GM12878 (cell line): ENCODE measurements around the gene ZC3H6. TPM values are rescaled to one million over a fixed set of nuclear protein-coding genes. Genes with fewer than 3 reads are reported as not detected.

Experiments used
- ATAC-seq: fragments of 200-7000 bp; cut with Tn5 transposase; 3 replicates; pipeline ENCODE4 v1.9.1; 2020; ENCODE audit warnings: mild to moderate bottlenecking, moderate library complexity
- BruUV-seq: library from RNA; stranded (reverse); fragments of 400-500 nt; replicated peaks from 2 replicates; lab custom pipeline; 2021; lab: Mats Ljungman, UMichigan
- CTCF ChIA-PET: fragments of 300-600 bp; sonication (Branson Sonifier 250); formaldehyde crosslinking; extraction: SDS; loops from one replicate; lab custom pipeline; 2021; ENCODE audit warnings: inconsistent platforms; lab: Yijun Ruan, JAX
- POLR2A ChIA-PET: fragments of 350-600 bp; formaldehyde crosslinking; extraction: SDS; loops from one replicate; lab custom pipeline; 2021; ENCODE audit warnings: inconsistent platforms; lab: Charles Lee
- RAD21 ChIA-PET: fragments of 300-600 bp; sonication (Branson Sonifier 250); formaldehyde crosslinking; loops from one replicate; lab custom pipeline; 2023; ENCODE audit warnings: antibody characterized with exemption; ENCODE audit not compliant: unreplicated experiment; lab: Charles Lee
- SMC1A ChIA-PET: fragments of 300-600 bp; sonication (Branson Sonifier 250); formaldehyde crosslinking; loops from one replicate; lab custom pipeline; 2023; ENCODE audit not compliant: unreplicated experiment, uncharacterized antibody; lab: Charles Lee
- DNase-seq: peaks from one replicate; pipeline ENCODE4 v3.0.0-alpha.2; 2011; ENCODE audit warnings: low read depth, low spot score
- FAIRE-seq: peaks from 3 replicates; lab custom pipeline; 2011; peaks lifted over from hg19 to GRCh38; lab: Jason Lieb, UNC
- H2AFZ ChIP-seq: 2 replicates; pipeline ENCODE4 v1.6.0; 2011; ENCODE audit warnings: low read depth, low read length, control low read depth; ENCODE audit not compliant: control insufficient read depth
- H3K27ac ChIP-seq: 2 replicates; pipeline ENCODE4 v1.5.1; 2011; ENCODE audit warnings: control low read depth; ENCODE audit not compliant: control insufficient read depth, insufficient read depth
- H3K27me3 ChIP-seq, 2 experiments: replicated peaks in 1 of 2; 2 replicates each; pipeline versions ENCODE4 v1.6.0 to v1.6.1; 2011; ENCODE audit warnings: low read length in 1 of 2; ENCODE audit not compliant: control insufficient read depth in 2 of 2, insufficient read depth in 2 of 2
- H3K36me3 ChIP-seq, 2 experiments: 2 replicates each; pipeline ENCODE4 v1.5.1; 2011; ENCODE audit warnings: low read length in 1 of 2; ENCODE audit not compliant: control insufficient read depth in 2 of 2, insufficient read depth in 2 of 2
- H3K4me1 ChIP-seq: 2 replicates; pipeline ENCODE4 v1.6.1; 2011; ENCODE audit warnings: mild to moderate bottlenecking, low read length, moderate library complexity, mixed read lengths; ENCODE audit not compliant: control insufficient read depth, insufficient read depth
- H3K4me2 ChIP-seq: 2 replicates; pipeline ENCODE4 v1.6.0; 2011; ENCODE audit warnings: control low read depth; ENCODE audit not compliant: control insufficient read depth, insufficient read depth
- H3K4me3 ChIP-seq: fragments of 200-600 bp; sonication (generic); 2 replicates; pipeline ENCODE4 v1.5.1; 2016
- H3K79me2 ChIP-seq: 2 replicates; pipeline ENCODE4 v1.6.0; 2011; ENCODE audit warnings: low read length; ENCODE audit not compliant: control insufficient read depth, insufficient read depth
- H3K9ac ChIP-seq: 2 replicates; pipeline ENCODE4 v1.8.0; 2011; ENCODE audit warnings: low read length, control low read depth, mixed read lengths; ENCODE audit not compliant: control insufficient read depth, insufficient read depth
- H3K9me3 ChIP-seq: replicated peaks from 3 replicates; pipeline ENCODE4 v1.5.1; 2011; ENCODE audit warnings: mild to moderate bottlenecking, low read length; ENCODE audit not compliant: control insufficient read depth, insufficient read depth
- H4K20me1 ChIP-seq: 2 replicates; pipeline ENCODE4 v1.6.0; 2011; ENCODE audit not compliant: control insufficient read depth, insufficient read depth
- E2F8 ChIP-seq: fragments of 450-650 bp; IDR thresholded peaks from 2 replicates; pipeline ENCODE4 v1.6.1; 2018; ENCODE audit warnings: mild to moderate bottlenecking, low read depth, moderate library complexity; ENCODE audit not compliant: partially characterized antibody
- EP300 ChIP-seq, 2 experiments: fragments of 150-350 bp in 1 of 2; IDR thresholded peaks; 2 replicates each; pipeline ENCODE4 v1.6.1; 2011 to 2012; ENCODE audit warnings: low read depth in 2 of 2, low read length in 2 of 2, borderline replicate concordance in 1 of 2, improper control_type of control experiment in 1 of 2, inconsistent platforms in 1 of 2; ENCODE audit not compliant: control insufficient read depth in 1 of 2
- JUND ChIP-seq: IDR thresholded peaks from 2 replicates; pipeline ENCODE4 v1.6.1; 2012; ENCODE audit warnings: low read depth, mild to moderate bottlenecking, low read length, improper control_type of control experiment, moderate library complexity
- LARP7 ChIP-seq: fragments of 450-650 bp; IDR thresholded peaks from 2 replicates; pipeline ENCODE4 v1.6.1; 2017; ENCODE audit warnings: mild to moderate bottlenecking
- MTA3 ChIP-seq: IDR thresholded peaks from 2 replicates; pipeline ENCODE4 v1.6.1; 2012; ENCODE audit warnings: low read length, inconsistent platforms, borderline replicate concordance
- NRF1 ChIP-seq: conservative IDR thresholded peaks from 2 replicates; pipeline ENCODE4 v1.6.1; 2011; ENCODE audit warnings: mild to moderate bottlenecking, low read depth, low read length, improper control_type of control experiment
- PAX5 ChIP-seq: IDR thresholded peaks from 2 replicates; pipeline ENCODE4 v1.6.1; 2011; ENCODE audit warnings: low read depth, low read length, borderline replicate concordance
- POLR2A ChIP-seq: IDR thresholded peaks from 2 replicates; pipeline ENCODE4 v1.6.1; 2011; ENCODE audit warnings: low read depth, mild to moderate bottlenecking, low read length
- RBBP5 ChIP-seq: fragments of 200-600 bp; sonication (generic); conservative IDR thresholded peaks from 2 replicates; pipeline ENCODE4 v1.6.1; 2016
- SIN3A ChIP-seq: IDR thresholded peaks from 2 replicates; pipeline ENCODE4 v1.6.1; 2012; ENCODE audit warnings: low read depth, low read length, improper control_type of control experiment
- TBL1XR1 ChIP-seq: IDR thresholded peaks from 2 replicates; pipeline ENCODE4 v1.6.1; 2012; ENCODE audit warnings: low read depth, low read length, improper control_type of control experiment
- ZBED1 ChIP-seq: IDR thresholded peaks from 2 replicates; pipeline ENCODE4 v1.6.1; 2016; ENCODE audit warnings: borderline replicate concordance
- ZNF592 ChIP-seq: fragments of 450-650 bp; IDR thresholded peaks from 2 replicates; pipeline ENCODE4 v1.6.1; 2017; ENCODE audit warnings: mild to moderate bottlenecking, moderate library complexity
- WGBS: methylation state at CpG from one replicate; pipeline ENCODE4 v1.1.6; 2016; ENCODE audit warnings: low lambda C conversion rate; ENCODE audit not compliant: insufficient replicate concordance, insufficient coverage; ENCODE audit errors: missing lambda C conversion rate; 5-methylcytosine and 5-hydroxymethylcytosine counted together
- in situ Hi-C: fragments of 300-500 bp; cut with MboI; formaldehyde crosslinking; loops from 9 replicates; pipeline ENCODE4 v1.14.3; 2018; ENCODE audit warnings: mixed read lengths
- intact Hi-C: fragments of 100-400 bp; cut with micrococcal nuclease; formaldehyde crosslinking; loops from one replicate; pipeline ENCODE4 v1.14.2; 2022; ENCODE audit not compliant: unreplicated experiment
- polyA plus RNA-seq, 11 experiments: library from polyadenylated mRNA; depleted of rRNA in 4 of 11; unstranded in 6 of 11; stranded (reverse) in 5 of 11; fragments of >200 nt; fragmentation: Nextera tagmentation in 4 of 11; fragmentation: Illumina TruSeq in 1 of 11; extraction: Ambion mirVana in 4 of 11; extraction: Trizol in 1 of 11; gene quantifications; 1 replicate in 1 of 11; 2 replicates in 10 of 11; pipeline versions ENCODE4 v1.2.1 to v1.2.3, GENCODE V29; 2011 to 2016; ENCODE audit warnings: inconsistent platforms in 2 of 11, missing spikeins in 2 of 11, low read depth in 1 of 11
- total RNA-seq, 4 experiments: library from RNA; depleted of rRNA in 3 of 4; stranded (reverse); fragments of >200 nt in 3 of 4; fragmentation: Illumina TruSeq in 1 of 4; extraction: Trizol in 1 of 4; gene quantifications; 2 replicates each; pipeline versions ENCODE4 v1.2.1 to v1.2.3, GENCODE V29; 2013 to 2021

Gene ZC3H6
- total and polyA plus RNA-seq, 10 of the 15 experiments (the other 5 are each of a cell fraction or from before 2014, with no cell fraction given): 0.53 to 4.7 (median 1.9) TPM

GRCh38 chr2:112295407-112296078 lies 20.1 kb downstream of the ZC3H6 start:
- TF ChIP-seq SIN3A (no peak), PAX5 (no peak), LARP7 (no peak), POLR2A (no peak), EP300 (IDR thresholded peaks at IDR 0.05; ENCODE audit: borderline replicate concordance in 1 of 2, control insufficient read depth in 1 of 2, low read depth in 2 of 2, low read length in 2 of 2) (no peak), JUND (no peak), ZBED1 (no peak), RBBP5 (no peak), NRF1 (no peak), TBL1XR1 (no peak), MTA3 (no peak), ZNF592 (no peak), E2F8 (no peak)
- no peak for FAIRE-seq
- ChIA-PET SMC1A (interaction anchor here (0.9 to 1.2 kb wide), 3 partner anchors 16 to 49 kb away, joined by 3 to 5 read pairs (median 3); partner anchors contain the start of gene ZC3H8), CTCF (interaction anchor here (1.4 kb wide), 1 partner anchor 185 kb away, joined by 5 read pairs; no protein-coding TSS in a partner anchor), POLR2A (no interaction called here), RAD21 (no interaction called here)
- no peak for DNase-seq
- Histone ChIP-seq H3K79me2 (no peaks in the 10 kb centered on the region), H2AFZ (no peak overlapping the region), H3K27me3 (no peaks in the 10 kb centered on the region), H3K27ac (no peak overlapping the region), H3K4me2 (no peak overlapping the region), H3K4me3 (no peak overlapping the region), H3K4me1 (no peaks in the 10 kb centered on the region), H3K9me3 (no peaks in the 10 kb centered on the region), H3K9ac (no peak overlapping the region), H4K20me1 (no peaks in the 10 kb centered on the region), H3K36me3 (no peaks in the 10 kb centered on the region)
- no peak for ATAC-seq
- intact Hi-C loops (no loop called here), in situ Hi-C loops (no loop called here)
- no TSS peak for BruUV-seq
- 83% methylated on average over 5 of the region's 5 CpGs for WGBS
